Erythroblast (primary cell): ENCODE results near the gene COG7.

Experiments
- GATA1 ChIP-seq: IDR thresholded peaks from 2 replicates; pipeline ENCODE4 v1.6.1; 2011; ENCODE audit warnings: low read depth, mild to moderate bottlenecking, control low read depth, low read length, moderate library complexity
- POLR2A ChIP-seq: IDR thresholded peaks from 2 replicates; pipeline ENCODE4 v1.6.1; 2011; ENCODE audit warnings: mild to moderate bottlenecking, low read length

DNA sequence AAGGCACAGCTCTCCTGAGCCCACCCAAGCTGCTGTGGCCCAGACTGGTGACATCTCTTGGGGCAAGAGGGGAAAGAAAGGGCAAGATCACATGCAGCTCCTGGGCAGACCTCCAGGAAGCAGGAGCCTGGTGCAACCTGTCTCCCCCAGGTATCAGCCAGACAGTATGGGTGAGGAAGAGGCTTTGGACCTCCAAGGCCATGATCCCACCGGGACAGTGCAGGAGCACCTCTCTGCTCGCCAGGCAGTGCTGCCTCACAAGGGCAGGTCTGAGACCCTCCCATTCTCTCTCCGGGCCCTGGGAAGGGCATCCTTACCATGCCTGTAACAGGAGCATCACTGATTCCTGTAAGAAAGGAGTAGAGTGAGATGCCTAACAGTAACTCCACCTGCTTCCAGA lies 25.6 kb upstream of the COG7 start:
- TF ChIP-seq POLR2A (no peak), GATA1 (no peak)
